A549 treated with DMSO at 1 μM for 4 hours (cell line): ENCODE results near the gene APEX1. TPM values are rescaled to one million over a fixed set of nuclear protein-coding genes. Genes with fewer than 3 reads are reported as not detected.

Experiments used
- total RNA-seq: library from RNA; stranded (reverse); fragments of 200-300 nt; extraction: Qiagen RNA extraction; gene quantifications from 5 replicates; pipeline ENCODE4 v1.2.3, GENCODE V29; 2022; ENCODE audit warnings: low read depth

APEX1 gene
- total RNA-seq = 262 to 275 TPM (median 266 TPM) in 5 replicates

DNA sequence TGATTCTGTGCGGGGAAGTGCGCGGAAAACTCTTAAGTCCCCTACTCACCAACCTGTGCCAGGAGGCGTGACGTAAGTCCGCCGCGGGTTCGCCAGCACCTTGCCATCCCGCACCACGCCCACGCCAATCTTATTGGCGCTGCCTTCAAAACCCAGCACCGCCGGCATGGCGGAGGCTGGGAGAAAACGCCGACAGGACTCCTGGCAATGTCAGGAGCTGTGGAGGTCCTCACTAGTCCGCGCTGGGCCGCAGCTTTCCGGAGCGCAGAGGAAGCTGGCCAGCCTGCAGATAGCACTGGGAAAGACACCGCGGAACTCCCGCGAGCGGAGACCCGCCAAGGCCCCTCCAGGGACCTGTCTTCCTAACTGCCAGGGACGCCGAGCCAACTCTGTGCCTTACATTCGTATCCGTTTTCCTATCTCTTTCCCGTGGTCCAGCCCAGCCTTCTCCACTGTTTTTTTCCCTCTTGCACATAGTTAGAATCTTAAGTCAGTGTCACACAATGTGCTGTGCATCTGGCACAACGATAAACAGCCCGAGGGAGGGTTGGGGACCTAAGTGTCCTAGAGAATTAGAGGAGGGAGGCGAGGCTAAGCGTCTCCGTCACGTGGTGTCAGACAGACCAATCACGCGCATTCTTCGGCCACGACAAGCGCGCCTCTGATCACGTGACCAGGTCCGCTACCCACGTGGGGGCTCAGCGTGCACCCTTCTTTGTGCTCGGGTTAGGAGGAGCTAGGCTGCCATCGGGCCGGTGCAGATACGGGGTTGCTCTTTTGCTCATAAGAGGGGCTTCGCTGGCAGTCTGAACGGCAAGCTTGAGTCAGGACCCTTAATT is at the start of gene APEX1, which contains the start of gene OSGEP:
TSS of gene APEX1 (plus strand) at position 711 of the 839 bp plus-strand sequence. CDS start 420 bp downstream, outside the sequence.
TSS of gene OSGEP (minus strand) at position 297 of the 839 bp plus-strand sequence. CDS start at position 168, 129 bp downstream.

GRCh38 chr14:20412876-20413743 is 41.9 kb upstream of the APEX1 start, which contains the start of gene TEP1:
TEP1 (minus strand) TSS chr14:20413501; CDS start chr14:20408439, 5,062 bp downstream.

DNA sequence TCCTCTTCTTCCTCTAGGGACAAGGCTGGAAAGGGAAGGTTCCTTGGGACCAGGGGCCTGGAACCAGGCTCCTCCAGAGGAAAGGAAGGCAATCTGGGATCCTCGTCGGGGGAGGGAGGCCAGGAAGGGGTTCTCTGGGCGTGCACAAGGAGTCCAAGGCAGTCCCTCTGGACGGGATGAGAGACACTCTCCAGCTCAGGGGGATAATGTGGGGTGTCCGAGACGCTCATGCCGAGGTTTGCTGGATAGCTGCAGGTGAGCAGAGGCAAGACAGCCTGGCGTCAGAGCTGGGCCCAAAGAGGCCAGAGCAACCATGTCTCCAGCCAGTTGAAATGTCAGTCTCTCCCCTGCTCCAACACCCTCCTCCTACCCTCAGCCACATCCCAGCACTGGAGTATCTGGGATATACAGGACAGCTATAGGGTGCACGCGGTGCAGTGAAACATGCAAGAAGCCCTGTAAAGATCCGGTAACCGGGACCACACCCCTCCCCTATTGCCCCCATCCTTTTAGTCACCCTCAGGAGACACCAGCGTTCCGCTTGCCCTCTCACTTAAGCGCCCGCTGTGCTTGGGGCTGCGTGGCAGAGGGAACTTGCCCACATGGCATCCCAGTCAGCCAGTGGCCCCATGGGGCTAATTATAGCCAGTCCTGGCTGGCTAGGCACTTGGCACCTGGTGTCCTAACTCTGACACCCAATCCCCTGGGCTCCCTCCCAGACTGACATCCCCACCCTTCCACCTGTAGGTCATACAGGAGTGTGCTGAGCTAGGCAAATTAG is 19.3 kb upstream of the APEX1 start, which contains the start of gene KLHL33:
TSS of gene KLHL33 (minus strand) at position 585 of the 781 bp plus-strand sequence. CDS start at position 230, 355 bp downstream.

DNA sequence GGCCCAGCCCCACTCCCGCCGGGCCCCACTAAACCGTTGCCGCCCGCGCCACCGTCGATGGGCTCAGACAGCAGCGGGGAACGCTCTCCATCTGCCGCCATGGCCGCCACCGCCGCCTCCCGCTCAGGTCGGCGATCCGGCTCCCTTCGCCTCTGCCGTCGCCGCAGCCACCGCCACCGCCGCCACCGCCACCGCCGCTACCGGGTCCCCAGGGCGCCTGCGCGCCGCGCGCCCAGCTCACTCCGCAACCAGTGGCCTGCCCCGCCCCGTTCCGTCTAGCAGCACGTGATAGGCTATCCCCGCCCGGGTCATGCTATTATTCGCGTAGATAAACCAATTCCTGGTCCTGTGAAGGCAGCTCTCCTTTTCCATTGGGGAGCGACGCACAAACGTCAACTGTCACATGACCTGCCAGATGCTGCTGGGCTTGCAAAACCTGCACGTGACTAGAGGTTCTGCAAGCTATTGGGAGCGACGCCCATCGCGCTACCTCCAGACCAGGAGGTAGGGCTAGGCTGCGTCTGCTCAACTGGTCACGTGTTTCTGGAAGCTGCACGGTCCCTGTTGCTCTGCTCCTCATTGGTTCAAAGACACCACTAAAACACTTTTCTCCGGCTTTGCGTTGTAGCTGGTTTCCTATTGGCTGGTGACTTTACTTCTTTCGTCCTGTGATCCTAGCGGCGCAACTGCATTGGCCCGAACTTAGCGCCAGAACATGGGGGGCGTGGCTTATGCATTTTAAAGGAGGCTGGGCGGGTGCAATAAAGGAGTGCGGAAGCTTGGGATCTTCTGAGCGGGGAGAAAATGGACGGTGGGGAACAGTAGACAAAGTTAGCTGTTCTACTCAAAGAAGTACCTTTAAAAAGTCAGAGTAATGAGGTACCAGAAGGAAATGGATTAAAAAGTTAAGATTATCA is 6.5 kb downstream of the APEX1 start, which contains the start of gene PIP4P1:
TSS of gene PIP4P1 (minus strand) at position 210 of the 917 bp plus-strand sequence. CDS start at position 101, 109 bp downstream.

GRCh38 chr14:20469242-20469889 is 14.3 kb downstream of the APEX1 start, which contains the start of gene PNP:
PNP (plus strand) TSS chr14:20469406; CDS start chr14:20469525, 119 bp downstream.

Other genes starting within 250 kb of the APEX1 start
- not detected in 5 replicates for gene OR11H6, start 231.5 kb upstream of the APEX1 start, total RNA-seq
- not detected in 5 replicates for gene OR11H7, start 226.2 kb upstream of the APEX1 start, total RNA-seq
- not detected in 5 replicates for gene OR11H4, start 215.9 kb upstream of the APEX1 start, total RNA-seq
- gene TTC5, start 149.3 kb upstream of the APEX1 start, total RNA-seq = 20.0 to 26.9 TPM (median 21.8 TPM) in 5 replicates
- gene CCNB1IP1, start 121.9 kb upstream of the APEX1 start, total RNA-seq = 37.4 to 58.5 TPM (median 44.4 TPM) in 5 replicates
- gene PARP2, start 111.6 kb upstream of the APEX1 start, total RNA-seq = 19.4 to 24.7 TPM (median 22.5 TPM) in 5 replicates
- gene TEP1, start 41.7 kb upstream of the APEX1 start, total RNA-seq = 10.0 to 11.9 TPM (median 10.7 TPM) in 5 replicates
- not detected in 5 replicates for gene KLHL33, start 19.1 kb upstream of the APEX1 start, total RNA-seq
- 24.1 to 29.4 TPM (median 26.2 TPM) in 5 replicates for gene OSGEP, start 414 bp upstream of the APEX1 start, total RNA-seq
- 32.2 to 37.0 TPM (median 33.3 TPM) in 5 replicates for gene PIP4P1, start 6.2 kb downstream of the APEX1 start, total RNA-seq
- gene PNP, start 14.2 kb downstream of the APEX1 start, total RNA-seq = 166 to 227 TPM (median 176 TPM) in 5 replicates
- 0.20 to 0.37 TPM (median 0.27 TPM) in 5 replicates for gene RNASE10, start 50.3 kb downstream of the APEX1 start, total RNA-seq
- not detected in 5 replicates for gene RNASE9, start 105.8 kb downstream of the APEX1 start, total RNA-seq
- gene RNASE11, start 132.8 kb downstream of the APEX1 start, total RNA-seq = not detected in 5 replicates
- not detected in 5 replicates for gene RNASE12, start 136.2 kb downstream of the APEX1 start, total RNA-seq
- gene OR6S1, start 186.5 kb downstream of the APEX1 start, total RNA-seq = not detected in 5 replicates
- 5.8 to 11.8 TPM (median 8.6 TPM) in 5 replicates for gene RNASE4, start 229.3 kb downstream of the APEX1 start, total RNA-seq
- 8.0 to 11.2 TPM (median 8.6 TPM) in 5 replicates for gene ANG, start 233.5 kb downstream of the APEX1 start, total RNA-seq